CD4-positive, alpha-beta T cell treated with Interleukin-10 for 1 hour (primary cell): ENCODE measurements around the gene ACSF2.

Experiments used
- DNase-seq: peaks from one replicate; pipeline ENCODE4 v3.0.0-alpha.2; 2020

The ACSF2 gene

DNA sequence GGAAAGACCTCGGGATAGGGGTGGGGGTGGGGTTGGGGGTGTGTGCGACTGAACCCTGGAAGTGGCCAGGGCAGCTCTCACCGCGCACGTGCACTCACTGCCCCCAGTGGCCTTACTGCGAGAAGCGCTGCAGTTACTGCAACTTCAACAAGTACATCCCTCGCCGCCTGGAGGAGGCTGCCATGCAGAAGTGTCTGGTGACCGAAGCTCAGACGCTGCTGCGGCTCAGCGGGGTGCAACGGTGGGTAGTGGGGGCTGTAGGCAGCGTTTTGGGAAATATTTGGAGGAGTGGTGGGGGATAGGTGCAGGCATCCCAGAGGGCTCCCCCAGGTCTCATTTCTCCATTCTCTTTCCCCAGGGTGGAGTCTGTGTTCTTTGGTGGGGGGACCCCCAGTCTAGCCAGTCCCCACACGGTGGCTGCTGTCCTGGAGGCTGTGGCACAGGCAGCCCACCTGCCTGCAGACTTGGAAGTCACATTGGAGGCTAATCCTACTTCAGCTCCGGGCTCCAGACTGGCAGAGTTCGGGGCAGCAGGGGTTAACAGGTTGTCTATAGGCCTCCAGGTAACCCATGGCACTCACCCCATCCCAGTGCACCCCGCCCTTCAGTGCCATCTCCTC lies 53.6 kb downstream of the ACSF2 start:
- peak; percentile 72 for DNase-seq

DNA sequence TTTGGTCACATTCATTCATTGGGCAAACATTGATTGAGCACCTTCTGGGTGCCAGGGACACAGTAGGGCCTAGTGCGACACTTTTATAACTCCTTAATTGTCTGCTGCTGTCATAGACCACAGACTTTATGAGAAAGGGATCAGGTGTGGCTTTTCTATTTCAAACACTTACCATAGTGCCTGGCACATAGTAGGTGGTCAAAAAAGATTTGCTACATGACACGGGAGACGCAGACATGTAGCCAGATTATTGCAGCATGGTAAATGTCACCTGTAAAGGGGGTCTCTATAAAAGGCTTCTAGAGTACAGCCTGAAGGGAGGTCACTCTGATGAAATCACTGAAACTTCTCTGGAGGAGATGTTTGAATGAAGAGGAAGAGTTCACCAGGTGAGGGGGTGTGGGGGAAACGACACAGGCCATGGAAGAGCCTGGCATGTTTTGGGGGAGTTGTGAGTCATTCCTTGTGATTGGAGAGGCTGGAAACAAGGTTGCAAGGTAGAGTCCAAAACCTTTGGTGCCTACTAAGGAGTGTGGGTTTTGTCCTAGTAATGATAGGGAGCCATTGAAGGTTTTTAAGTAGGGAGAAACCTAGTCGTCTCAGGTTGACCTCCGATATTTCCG lies 54.2 kb downstream of the ACSF2 start:
- no peak for DNase-seq

DNA sequence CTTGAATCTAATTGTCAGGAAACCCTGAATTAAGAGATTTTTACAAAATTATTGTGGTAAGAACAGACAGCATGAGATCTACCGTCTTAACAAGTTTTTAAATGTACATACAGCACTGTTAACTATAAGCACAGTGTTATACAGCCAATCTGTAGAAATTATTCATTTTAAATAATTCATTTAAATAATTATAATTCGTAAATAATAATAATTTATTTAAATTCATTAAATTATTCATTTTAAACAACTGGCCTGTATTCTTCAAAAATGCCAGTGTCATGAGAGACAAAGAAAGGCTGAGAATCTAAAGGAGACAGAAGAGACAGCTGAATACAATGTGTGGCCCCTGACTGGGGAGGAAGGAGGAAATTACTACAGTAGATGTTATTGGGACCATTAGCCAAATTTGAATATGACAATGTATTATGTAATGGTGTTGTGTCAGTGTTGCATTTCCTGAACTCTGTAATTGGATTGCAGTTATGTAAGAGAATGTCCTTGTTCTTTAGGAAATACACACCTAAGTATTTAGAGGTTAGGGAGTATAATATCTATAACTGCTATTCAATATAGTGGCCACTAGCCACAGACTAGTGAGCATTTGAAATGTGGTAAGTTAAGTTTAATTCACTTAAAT lies 55.0 kb downstream of the ACSF2 start:
- no peak for DNase-seq

DNA sequence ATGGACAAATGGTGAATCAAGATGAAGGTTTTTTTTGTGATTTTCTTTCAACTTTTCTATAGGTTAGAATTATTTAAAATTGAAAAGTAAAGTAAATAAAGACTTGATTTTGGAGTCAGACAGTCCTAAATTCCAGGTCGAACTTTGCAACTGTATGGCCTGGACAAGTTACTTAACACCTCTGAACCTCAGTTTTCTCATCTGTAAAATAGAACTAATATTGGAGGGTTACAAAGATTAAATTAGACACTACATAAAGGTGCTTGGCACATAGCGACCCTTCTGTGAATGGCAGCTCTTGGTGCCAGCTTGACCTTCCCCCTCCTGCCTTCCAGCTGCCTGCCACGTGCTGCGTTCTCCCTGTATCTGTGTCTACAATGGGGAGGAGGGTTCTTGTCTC lies 55.6 kb downstream of the ACSF2 start:
- DNase-seq = no peak

DNA sequence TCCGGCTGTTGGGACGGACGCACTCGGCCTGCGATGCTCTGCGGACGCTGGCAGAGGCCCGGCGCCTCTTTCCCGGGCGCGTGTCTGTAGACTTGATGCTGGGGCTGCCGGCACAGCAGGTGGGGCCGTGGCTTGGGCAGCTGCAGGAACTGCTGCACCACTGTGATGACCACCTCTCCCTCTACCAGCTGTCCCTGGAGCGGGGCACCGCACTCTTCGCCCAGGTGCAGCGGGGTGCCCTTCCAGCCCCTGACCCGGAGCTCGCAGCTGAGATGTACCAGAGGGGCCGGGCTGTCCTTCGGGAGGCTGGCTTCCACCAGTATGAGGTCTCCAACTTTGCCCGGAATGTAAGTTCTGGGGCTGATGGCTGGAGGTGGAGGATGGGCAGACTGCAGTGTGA lies 56.1 kb downstream of the ACSF2 start:
- DNase-seq = no peak

DNA sequence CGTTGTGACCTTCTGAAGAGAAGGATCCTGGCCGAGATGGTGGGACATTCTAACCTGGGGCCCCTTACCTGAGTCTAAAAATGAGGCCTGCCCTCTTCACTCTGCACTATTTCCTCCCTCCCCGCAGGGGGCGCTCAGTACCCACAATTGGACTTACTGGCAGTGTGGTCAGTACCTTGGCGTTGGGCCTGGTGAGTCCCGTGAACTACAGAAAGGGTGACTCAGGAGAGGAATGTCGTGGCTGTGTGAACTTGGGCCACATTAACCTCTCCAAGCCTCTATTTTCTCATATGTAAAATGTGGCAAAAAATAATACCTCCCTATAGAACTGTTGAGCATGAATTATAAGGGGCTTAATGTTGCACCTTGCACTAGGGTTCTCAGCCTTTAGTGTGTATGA lies 56.5 kb downstream of the ACSF2 start:
- peak; percentile 78 for DNase-seq

DNA sequence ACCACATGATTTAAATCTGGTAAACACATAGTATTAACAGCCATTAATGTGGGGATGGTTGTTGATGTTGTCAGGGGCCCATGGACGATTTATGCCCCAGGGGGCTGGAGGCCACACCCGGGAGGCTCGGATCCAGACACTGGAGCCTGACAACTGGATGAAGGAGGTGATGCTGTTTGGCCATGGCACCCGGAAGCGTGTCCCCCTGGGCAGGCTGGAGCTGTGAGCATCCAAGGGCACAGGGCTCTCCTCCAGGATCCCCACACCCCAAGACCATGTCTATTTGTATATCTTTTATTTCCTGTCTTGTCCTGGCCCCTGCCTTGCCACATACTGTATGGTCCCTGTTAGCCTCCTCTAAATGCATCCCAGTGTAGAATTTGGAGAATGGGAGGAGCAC lies 57.2 kb downstream of the ACSF2 start:
- no peak for DNase-seq

DNA sequence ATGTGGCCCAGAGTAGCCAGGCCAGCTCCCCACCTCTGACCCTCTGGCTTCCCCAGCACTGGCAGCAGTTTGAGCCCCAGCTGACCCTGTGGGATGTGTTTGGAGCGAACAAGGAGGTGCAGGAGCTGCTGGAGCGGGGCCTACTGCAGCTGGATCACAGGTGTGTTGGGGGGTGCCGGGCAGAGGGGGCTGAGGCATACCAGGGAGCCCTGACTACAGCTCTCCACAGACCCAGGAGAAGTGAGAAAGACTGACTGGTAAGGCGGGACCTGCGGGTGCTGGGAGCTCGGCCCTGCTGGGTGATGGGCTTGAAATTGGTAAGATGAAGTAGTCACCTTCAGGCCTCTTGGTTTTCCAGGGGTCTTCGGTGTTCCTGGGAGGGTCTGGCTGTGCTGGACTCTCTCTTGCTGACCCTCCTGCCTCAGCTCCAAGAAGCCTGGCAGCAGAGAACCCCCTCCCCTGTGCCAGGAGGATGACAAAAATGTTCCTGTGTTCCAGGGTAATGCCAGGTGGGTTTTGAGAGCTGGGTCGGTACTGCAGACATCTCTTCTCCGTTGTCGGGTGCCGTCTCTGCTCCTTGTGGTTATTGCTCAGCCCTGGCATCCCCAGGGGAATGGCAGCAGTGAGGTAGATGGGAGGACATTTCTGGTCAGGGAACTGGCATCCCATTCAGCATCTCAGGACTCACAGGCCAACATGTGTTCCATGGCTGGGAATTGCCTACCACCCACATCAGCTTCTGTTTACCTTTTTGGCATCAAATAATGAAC lies 58.6 kb downstream of the ACSF2 start:
- DNase-seq = no peak

DNA sequence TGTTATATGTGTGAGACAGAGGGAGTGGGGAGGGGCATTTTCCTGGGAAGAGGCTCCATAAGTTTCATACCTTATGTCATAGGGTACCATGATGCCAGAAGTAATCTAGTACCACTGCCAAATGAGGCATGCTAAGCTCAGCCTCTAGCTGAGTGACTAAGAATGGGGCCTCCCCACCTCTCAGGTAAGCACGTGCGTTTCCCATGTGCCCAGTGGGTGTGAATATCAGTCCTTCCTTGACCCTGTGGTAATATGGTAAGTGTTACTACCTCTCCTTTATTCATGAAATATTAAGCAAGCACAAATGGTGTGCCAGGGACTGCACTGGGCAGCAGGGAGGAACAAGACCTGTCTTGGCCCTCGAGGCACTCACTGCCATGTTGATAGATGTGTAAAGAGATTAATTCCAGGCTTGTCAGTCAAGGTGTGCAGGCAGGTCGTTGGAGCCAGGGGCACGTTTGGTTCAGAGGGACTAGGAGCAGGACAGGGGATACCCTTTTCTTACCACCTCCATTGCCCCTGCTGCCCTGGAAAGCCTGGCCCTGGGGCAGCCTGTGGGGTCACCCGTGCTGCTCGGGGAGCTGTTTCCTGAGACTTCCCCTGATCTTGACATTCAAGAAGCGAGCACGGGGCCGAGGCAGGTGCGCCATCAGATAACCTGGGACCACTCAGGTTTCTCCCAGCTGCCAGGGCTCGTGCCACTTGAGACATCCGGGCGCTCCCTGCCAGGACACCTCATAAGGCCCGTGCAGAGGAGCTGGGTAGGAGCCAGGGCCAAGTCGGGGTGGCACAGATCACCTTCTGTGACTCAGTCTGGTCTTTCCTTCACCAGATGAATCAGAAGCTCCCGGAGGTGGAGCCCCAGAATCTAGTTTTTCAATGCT lies 61.4 kb downstream of the ACSF2 start:
- no peak for DNase-seq

DNA sequence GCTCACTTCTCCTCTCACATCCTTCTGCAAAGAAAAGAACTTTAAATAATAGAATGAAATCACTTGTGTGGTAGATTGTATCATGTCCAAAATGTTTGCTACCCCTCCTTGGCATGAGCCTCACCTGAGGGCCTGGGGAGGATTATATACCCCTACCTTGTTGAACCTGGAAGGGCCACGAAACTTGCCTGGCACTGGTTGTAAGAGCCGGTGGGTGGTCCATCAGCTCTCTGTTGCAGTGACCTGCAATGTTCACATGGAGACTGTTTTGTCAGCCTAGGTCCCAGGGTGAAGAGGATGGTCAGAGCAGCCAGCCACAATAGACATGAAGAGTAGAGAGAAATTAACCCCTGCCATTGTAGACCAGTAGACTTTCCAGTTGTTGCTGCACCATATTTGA lies 62.9 kb downstream of the ACSF2 start:
- DNase-seq = no peak

DNA sequence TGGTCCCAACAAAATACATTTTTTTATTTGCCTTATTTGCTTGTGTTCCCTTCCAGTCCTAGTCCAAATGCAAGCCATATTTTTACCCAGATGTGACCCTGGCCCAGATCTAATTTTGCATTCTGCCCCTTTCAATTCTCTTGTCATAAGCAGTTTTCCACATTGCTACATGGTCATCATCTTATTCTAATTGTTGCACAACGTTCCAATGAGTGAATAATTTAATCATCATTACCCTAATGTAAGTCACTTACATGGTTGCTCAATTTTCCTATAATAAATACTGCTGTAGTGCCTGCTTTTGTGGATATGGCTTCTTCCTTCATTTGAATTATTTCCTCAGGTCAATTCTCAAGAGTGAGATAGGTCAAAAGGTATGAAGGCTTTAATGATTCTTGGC lies 65.5 kb downstream of the ACSF2 start:
- DNase-seq = no peak

DNA sequence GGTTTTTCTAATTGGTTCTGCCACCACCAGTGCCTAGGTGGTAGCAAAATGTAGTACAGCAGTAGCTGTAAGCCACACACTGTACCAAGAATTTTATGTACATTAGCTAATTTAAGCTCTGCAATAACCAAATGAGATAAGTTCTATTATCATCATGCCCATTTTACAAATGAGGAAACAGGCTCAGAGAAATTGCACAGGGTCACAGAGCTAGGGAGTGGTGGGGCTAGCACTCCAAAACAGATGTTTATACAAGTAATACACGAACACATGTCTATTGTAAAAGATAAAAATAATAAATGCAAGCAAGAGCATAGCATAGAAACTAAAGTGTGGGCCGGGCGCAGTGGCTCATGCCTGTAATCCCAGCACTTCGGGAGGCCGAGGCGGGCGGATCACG lies 66.2 kb downstream of the ACSF2 start:
- no peak for DNase-seq

DNA sequence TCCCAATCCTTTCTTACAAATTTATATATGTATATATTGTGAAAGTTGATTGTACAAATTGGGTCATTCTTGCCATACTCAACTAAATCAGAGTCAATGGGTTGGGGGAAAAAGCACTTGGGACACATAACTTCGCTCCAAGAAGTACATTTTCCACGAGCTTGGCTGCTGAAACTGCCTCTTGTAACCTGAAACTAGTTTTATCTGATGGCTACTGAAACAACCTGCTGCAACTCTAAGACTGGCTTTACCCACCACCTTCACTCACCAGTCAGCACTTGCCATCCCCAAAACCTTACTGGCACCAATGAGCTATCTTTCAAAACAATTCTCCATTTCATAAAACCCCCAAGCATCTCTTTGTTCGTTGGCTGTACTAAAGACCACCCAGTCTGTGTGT lies 67.7 kb downstream of the ACSF2 start:
- no peak for DNase-seq

DNA sequence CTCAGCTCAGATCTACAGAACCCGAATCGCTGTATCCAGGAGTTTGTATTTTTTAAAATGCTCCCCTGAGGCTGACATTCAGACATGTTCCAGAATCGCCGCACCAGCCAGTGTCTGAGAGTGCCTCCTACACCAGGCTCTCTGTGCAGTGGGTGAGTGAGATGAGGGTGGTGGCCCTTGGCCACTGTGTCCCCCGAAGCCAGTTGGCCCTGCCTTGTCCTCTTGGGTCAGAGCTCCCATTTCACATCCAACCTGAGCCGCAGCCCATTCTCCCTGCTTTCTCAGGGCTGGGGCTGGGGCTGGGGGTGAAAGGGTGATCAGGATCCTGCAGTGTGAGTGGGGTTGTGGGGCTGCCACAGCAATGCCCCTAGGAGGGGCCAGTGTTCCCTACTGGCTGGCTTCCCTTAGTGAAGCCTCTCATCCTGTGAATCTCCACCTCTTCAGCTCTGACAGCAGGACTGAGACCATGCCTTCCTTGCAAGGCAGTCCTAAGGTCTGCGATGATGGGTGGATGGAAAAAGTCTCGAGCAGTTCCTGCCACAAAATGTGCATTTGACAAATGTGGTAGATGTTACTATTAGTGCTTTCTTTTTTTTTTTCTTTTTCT lies 69.3 kb downstream of the ACSF2 start:
- no peak for DNase-seq

DNA sequence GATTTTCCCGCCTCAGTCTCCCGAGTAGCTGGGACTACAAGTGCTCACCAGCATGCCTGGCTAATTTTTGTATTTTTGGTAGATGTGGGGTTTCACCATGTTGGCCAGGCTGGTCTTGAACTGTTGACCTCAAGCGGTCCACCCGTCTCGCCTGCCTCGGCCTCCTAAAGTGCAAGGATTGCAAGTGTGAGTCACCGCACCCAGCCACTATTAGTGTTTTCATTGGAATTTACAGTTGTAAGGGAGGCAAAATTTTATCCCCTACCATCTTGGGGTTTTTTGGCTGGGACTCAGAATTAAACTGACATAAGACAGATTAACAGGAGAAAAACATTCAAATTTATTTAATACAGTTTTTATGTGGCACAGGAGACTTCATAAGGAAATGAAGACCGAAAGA lies 69.9 kb downstream of the ACSF2 start:
- DNase-seq = no peak

DNA sequence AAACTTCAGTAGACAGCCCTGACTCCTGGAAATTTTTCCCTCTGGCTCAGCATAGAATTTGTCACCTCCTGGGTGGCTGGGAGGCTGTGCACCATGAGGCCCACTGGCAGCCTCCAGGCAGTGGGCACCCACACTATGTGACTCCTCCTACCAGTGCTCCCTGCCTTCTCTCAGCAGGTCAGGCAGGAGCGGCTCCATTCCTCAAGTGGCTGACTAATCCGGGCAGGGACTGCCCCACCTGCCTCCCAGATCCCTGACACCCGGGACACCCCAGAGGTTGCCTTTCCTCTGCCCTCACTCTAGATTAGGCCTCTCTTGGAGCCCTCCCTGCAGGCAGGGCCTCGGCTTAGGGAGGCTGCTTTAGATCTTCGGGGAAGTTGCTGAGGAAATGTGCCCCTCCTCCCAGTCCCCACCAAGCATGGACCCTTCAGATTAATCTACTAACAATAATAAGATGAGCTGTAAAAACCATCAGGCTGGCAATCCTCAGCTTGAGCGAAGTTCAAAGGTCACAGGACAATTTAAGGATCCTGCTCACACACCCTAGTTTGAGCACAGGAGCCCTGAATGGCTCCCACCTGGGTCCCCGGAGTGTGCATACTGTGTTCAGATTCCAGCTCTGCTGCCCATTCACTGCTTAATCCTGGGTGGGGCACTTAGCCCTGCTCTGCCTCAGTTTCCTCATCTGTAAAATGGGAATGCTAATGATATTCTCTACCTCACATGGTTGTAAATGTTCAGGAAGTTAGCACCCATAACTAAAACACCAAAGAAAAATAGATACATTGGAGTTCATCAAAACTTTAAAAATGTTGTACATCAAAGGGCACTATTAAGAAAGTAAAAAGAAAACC lies 72.2 kb downstream of the ACSF2 start:
- no peak for DNase-seq

DNA sequence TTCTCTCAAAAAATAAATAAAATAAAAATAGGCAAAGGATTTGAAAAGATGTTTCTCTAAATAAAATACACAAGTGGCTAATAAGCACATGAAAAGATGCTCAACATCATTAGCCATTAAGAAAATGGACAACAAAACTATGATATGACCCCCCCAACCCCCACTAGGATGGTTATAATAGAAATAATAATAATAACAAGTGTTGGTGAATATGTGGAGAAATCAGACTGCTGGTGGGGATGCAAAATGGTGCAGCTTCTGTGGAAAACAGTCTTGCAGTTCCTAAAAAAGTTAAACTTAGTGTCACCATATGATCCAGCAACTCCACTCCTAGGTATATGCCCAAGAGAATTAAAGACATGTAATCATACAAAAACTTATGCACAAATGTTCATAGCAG lies 73.3 kb downstream of the ACSF2 start:
- no peak for DNase-seq

DNA sequence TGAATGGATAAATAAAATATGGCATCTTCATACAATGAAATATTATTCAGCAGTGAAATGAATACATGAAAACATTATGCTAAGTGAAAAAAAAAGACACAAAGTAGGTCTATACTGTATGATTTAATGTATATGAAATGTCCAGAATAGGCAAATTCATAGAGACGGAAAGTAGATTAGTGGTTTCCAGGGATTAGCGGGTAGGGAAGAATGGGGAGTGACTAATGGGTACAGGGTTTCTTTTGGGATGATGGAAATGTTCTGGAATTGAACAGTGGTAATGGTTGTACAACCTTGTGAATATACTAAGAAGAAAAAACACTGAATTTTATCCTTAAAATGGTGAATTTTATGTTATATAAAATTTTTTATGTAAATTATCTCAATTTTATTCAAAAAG lies 73.7 kb downstream of the ACSF2 start:
- DNase-seq = no peak

DNA sequence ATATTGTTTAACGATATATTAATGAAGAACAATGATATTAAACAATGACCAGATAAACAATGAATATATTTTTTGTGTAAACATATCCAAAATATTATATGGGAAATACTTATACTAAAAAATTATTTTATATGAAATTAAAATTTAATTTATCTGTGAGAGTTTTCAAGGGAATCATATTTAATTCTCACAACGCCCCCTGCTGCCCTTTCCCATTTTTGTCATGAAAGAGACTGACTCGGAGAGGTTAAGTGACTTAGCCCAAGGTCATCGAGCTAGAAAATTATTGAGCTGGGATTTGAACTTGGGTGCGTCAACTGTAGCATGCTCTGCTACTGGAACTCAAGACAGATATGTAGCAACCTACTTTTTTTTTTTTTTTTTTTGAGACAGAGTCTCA lies 75.0 kb downstream of the ACSF2 start:
- DNase-seq = peak; percentile 41

DNA sequence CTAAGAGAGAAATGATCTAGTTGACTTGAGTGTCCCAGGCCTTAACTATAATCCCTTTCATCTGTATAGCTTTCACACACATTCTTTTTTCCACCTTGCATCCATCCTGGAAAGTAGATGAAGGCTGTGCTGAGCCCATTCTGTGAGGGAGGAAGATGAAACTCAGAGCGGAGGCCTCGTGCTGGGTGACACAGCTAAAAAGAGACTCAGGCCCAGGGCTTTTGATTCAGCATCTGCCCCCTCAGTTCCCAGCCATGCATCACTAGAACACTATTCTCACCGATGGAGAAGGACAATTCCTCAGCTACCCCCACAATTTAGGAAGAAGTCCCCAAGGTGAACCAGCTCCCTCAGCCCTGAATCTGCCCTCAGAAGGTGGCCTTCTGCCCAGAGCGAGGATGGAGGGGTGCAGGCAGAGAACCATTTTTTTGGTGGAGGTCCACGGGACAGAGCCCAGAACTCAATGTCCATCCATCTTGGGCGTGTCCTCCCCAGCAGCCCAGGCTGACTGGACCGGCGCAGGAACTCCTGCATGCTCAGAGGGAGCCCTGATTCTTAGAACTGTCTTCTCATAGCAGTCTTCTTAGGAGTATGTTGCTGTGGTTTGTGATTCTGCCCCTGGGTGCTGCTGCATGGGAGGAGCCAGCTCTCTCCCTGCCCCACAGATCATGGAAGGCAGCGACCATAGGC lies 76.4 kb downstream of the ACSF2 start:
- no peak for DNase-seq

DNA sequence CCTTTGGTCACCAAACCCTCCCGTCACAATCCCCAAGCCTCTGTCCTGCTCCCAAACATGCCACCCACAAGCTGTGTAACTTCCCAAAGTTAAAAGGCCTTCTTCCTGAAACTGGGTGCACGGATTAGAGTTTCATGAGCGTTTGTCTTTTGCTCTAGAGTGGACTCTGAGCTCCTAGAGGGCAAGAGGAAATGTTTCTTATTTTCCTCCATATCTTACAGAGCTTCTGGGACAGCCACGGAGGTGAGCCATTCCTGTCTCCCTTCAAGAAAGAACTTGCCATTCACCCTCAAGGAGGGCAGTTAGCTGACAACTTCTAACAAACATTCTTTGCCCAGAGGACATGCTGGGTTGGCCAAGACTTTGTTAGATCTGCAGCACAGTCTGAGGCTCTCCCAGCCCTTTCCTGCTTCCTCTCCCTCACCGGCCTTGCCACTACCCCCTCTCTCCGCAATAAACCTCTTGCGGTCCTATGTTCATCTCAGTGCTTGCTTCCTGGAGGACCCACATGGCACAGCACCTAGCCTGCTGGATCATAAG lies 79.6 kb downstream of the ACSF2 start:
- no peak for DNase-seq
